WERI-Rb-1 (cell line): Measurements from ENCODE around the gene PEMT.

Source experiments
- DNase-seq: peaks from one replicate; pipeline ENCODE4 v3.0.0-alpha.2; 2020
- H3K27ac ChIP-seq: fragments of 250-450 bp; sonication (Bioruptor Pico); 2 replicates; pipeline ENCODE4 v1.5.1; 2020; ENCODE audit warnings: mild to moderate bottlenecking, moderate library complexity
- H3K27me3 ChIP-seq: fragments of 250-450 bp; sonication (Bioruptor Pico); 2 replicates; pipeline ENCODE4 v1.5.1; 2021; ENCODE audit warnings: mild to moderate bottlenecking, low read depth, moderate library complexity; ENCODE audit not compliant: insufficient read depth, severe bottlenecking
- H3K36me3 ChIP-seq: fragments of 250-450 bp; sonication (Bioruptor Pico); 2 replicates; pipeline ENCODE4 v1.5.1; 2020; ENCODE audit warnings: mild to moderate bottlenecking, moderate library complexity
- H3K4me3 ChIP-seq: 2 replicates; pipeline ENCODE4 v1.5.1; 2011; ENCODE audit warnings: low read depth, mild to moderate bottlenecking, control low read depth, low read length
- H3K9me3 ChIP-seq: fragments of 250-450 bp; sonication (Bioruptor Pico); 2 replicates; pipeline ENCODE4 v1.5.1; 2021; ENCODE audit warnings: mild to moderate bottlenecking, moderate library complexity; ENCODE audit not compliant: severe bottlenecking
- CTCF ChIP-seq: IDR thresholded peaks from 2 replicates; pipeline ENCODE4 v1.5.1; 2011; ENCODE audit warnings: low read depth, mild to moderate bottlenecking, control low read depth, inconsistent platforms, low read length

PEMT gene

GRCh38 chr17:17570798-17571716, 20.5 kb downstream of the PEMT start:
- DNase-seq, result no peak
- Histone ChIP-seq H3K27ac (no peak overlapping the region), H3K27me3 (no peaks in the 10 kb centered on the region), H3K9me3 (no peaks in the 10 kb centered on the region), H3K4me3 (no peak overlapping the region), H3K36me3 (peaks cover 6% of the 10 kb centered on the region; the same call in 1 of the 2 replicates)
- TF ChIP-seq CTCF, result no peak

- peak; percentile 84 for TF ChIP-seq CTCF
- H3K9me3 ChIP-seq, result no peaks in the 10 kb centered on the region
- peak; percentile 76 for DNase-seq
- peaks cover 6% of the 10 kb centered on the region; the same call in 1 of the 2 replicates for H3K36me3 ChIP-seq
- no peak overlapping the region for H3K27ac ChIP-seq
- no peaks in the 10 kb centered on the region for H3K27me3 ChIP-seq
- no peak overlapping the region for H3K4me3 ChIP-seq
Observed at GRCh38 chr17:17570140-17570797, 21.2 kb downstream of the PEMT start.

- no peak overlapping the region for H3K4me3 ChIP-seq
- H3K27me3 ChIP-seq, result no peaks in the 10 kb centered on the region
- no peak for DNase-seq
- peaks cover 5% of the 10 kb centered on the region; the same call in 1 of the 2 replicates for H3K36me3 ChIP-seq
- no peaks in the 10 kb centered on the region for H3K9me3 ChIP-seq
- H3K27ac ChIP-seq, result no peak overlapping the region
- no peak for TF ChIP-seq CTCF
Observed at GRCh38 chr17:17569691-17570090, 21.8 kb downstream of the PEMT start.

GRCh38 chr17:17568772-17569195, 22.7 kb downstream of the PEMT start:
- DNase-seq, result peak; percentile 86
- H3K4me3 ChIP-seq, result no peak overlapping the region
- TF ChIP-seq CTCF, result peak; percentile 97
- H3K27ac ChIP-seq, result no peak overlapping the region
- H3K27me3 ChIP-seq, result no peaks in the 10 kb centered on the region
- 0 out of 2 replicates have a peak, but pooled peaks cover 2% of the 10 kb centered on the region for H3K36me3 ChIP-seq
- H3K9me3 ChIP-seq, result no peaks in the 10 kb centered on the region

DNA sequence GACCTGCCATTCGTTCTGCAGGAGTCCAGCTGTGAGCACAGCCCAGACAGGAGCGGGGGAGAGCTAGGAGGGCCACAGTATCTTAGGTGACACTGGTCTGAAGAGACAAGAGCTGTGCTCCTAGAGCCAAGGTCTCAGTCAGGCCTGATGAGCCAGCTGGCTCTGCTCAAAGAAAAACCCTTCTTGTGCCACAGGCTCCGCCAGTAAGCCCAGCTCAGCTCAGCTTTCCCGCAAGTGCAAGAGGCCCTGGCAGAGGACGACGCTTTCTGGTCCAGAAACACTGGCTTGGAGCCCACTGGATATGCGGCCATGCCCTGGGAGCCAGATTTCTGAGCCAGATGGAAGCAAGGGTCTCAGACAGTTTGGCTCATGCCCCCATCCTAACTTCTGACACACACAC, 23.9 kb downstream of the PEMT start:
- Histone ChIP-seq H3K36me3 (no peaks in the 10 kb centered on the region), H3K27ac (no peak overlapping the region), H3K27me3 (no peaks in the 10 kb centered on the region), H3K4me3 (no peak overlapping the region), H3K9me3 (no peaks in the 10 kb centered on the region)
- TF ChIP-seq CTCF, result no peak
- no peak for DNase-seq
